GM19372 (cell line): ENCODE data around the gene CDCP2.
"Not testable (repeated sequence)": the region's sequence is repeated elsewhere in the genome, so short reads cannot be mapped to it uniquely, and the experiment has no call there.

Experiments
- ATAC-seq: cut with Tn5 transposase; IDR thresholded peaks from one replicate; pipeline ENCODE4 v1.9.1; 2021; ENCODE audit warnings: mild to moderate bottlenecking, low read depth, moderate library complexity; ENCODE audit not compliant: unreplicated experiment

CDCP2 gene

GRCh38 chr1:54168206-54168965 is 15.6 kb upstream of the CDCP2 start:
- ATAC-seq: no peak

GRCh38 chr1:54167422-54168139 is 14.8 kb upstream of the CDCP2 start:
- ATAC-seq: no peak

- not testable (repeated sequence) for ATAC-seq
Observed at GRCh38 chr1:54166357-54166756, 13.6 kb upstream of the CDCP2 start.

- no peak for ATAC-seq
Observed at GRCh38 chr1:54165146-54165545, 12.3 kb upstream of the CDCP2 start.

- ATAC-seq: no peak
Observed at GRCh38 chr1:54163573-54163972, 10.8 kb upstream of the CDCP2 start.

- ATAC-seq: no peak
Observed at GRCh38 chr1:54163051-54163450, 10.3 kb upstream of the CDCP2 start.

- no peak for ATAC-seq
Observed at GRCh38 chr1:54161495-54162168, 8.8 kb upstream of the CDCP2 start.

- no peak for ATAC-seq
Observed at GRCh38 chr1:54160351-54160750, 7.6 kb upstream of the CDCP2 start.

- no peak for ATAC-seq
Observed at GRCh38 chr1:54159733-54160316, 7.0 kb upstream of the CDCP2 start.

GRCh38 chr1:54158071-54158470 is 5.3 kb upstream of the CDCP2 start:
- ATAC-seq: no peak

GRCh38 chr1:54157401-54157800 is 4.6 kb upstream of the CDCP2 start:
- no peak for ATAC-seq

- no peak for ATAC-seq
Observed at GRCh38 chr1:54156986-54157385, 4.2 kb upstream of the CDCP2 start.

GRCh38 chr1:54156201-54156600 is 3.4 kb upstream of the CDCP2 start:
- ATAC-seq: no peak

GRCh38 chr1:54153535-54154439 is 987 bp upstream of the CDCP2 start:
- no peak for ATAC-seq

GRCh38 chr1:54151013-54151412 is 1.8 kb downstream of the CDCP2 start:
- ATAC-seq: no peak

GRCh38 chr1:54149734-54150133 is 3.1 kb downstream of the CDCP2 start:
- no peak for ATAC-seq

- ATAC-seq: no peak
Observed at GRCh38 chr1:54144366-54144765, 8.4 kb downstream of the CDCP2 start.

GRCh38 chr1:54142146-54142900 is 10.5 kb downstream of the CDCP2 start:
- ATAC-seq: no peak

- ATAC-seq: no peak
Observed at GRCh38 chr1:54139711-54140110, 13.1 kb downstream of the CDCP2 start.
